Fibroblast of lung (primary cell): ENCODE results near the gene FNDC3A. TPM values are rescaled to one million over a fixed set of nuclear protein-coding genes. Genes with fewer than 3 reads are reported as not detected.

ENCODE experiments used
- DNase-seq, 2 donors: peaks; one replicate each; pipeline versions ENCODE4 v3.0.0 to v3.0.0-alpha.2; 2010; ENCODE audit warnings: low read depth in 2 of 2
- H2AFZ ChIP-seq: 2 replicates; pipeline ENCODE4 v1.5.1; 2012; ENCODE audit warnings: low read length, control low read depth, inconsistent platforms
- H3K27ac ChIP-seq: 2 replicates; pipeline ENCODE4 v1.5.1; 2011; ENCODE audit warnings: low read length, control low read depth; ENCODE audit not compliant: insufficient read depth
- H3K27me3 ChIP-seq: 2 replicates; pipeline ENCODE4 v1.5.1; 2011; ENCODE audit warnings: mild to moderate bottlenecking, low read length; ENCODE audit not compliant: control insufficient read depth, insufficient read depth
- H3K36me3 ChIP-seq: 2 replicates; pipeline ENCODE4 v1.5.1; 2011; ENCODE audit warnings: low read length; ENCODE audit not compliant: control insufficient read depth, insufficient read depth
- H3K4me1 ChIP-seq: 2 replicates; pipeline ENCODE4 v1.5.1; 2011; ENCODE audit warnings: low read length; ENCODE audit not compliant: control insufficient read depth, insufficient read depth; ENCODE audit errors: extremely low read depth
- H3K4me2 ChIP-seq: 2 replicates; pipeline ENCODE4 v1.5.1; 2011; ENCODE audit warnings: low read length, control low read depth; ENCODE audit not compliant: insufficient read depth; ENCODE audit errors: extremely low read depth
- H3K4me3 ChIP-seq, 4 experiments: fragments of 200-600 bp in 1 of 4; sonication (generic) in 1 of 4; replicated peaks in 1 of 4; 2 replicates each; pipeline ENCODE4 v1.5.1; 2011 to 2016; ENCODE audit warnings: low read length in 4 of 4, low read depth in 3 of 4, mild to moderate bottlenecking in 3 of 4, control low read depth in 2 of 4, inconsistent platforms in 1 of 4, mixed read lengths in 1 of 4; ENCODE audit not compliant: insufficient read depth in 1 of 4; ENCODE audit errors: control extremely low read depth in 1 of 4
- H3K79me2 ChIP-seq: 2 replicates; pipeline ENCODE4 v1.5.1; 2012; ENCODE audit warnings: mild to moderate bottlenecking, low read length, inconsistent platforms; ENCODE audit not compliant: control insufficient read depth, insufficient read depth
- H3K9ac ChIP-seq: 2 replicates; pipeline ENCODE4 v1.5.1; 2011; ENCODE audit warnings: mild to moderate bottlenecking, low read length, control low read depth; ENCODE audit not compliant: insufficient read depth
- H3K9me3 ChIP-seq: 2 replicates; pipeline ENCODE4 v1.5.1; 2012; ENCODE audit warnings: low read depth, low read length; ENCODE audit not compliant: control insufficient read depth, insufficient read depth
- H4K20me1 ChIP-seq: 2 replicates; pipeline ENCODE4 v1.5.1; 2011; ENCODE audit warnings: low read length; ENCODE audit not compliant: control insufficient read depth, insufficient read depth; ENCODE audit errors: extremely low read depth
- EZH2 ChIP-seq: IDR thresholded peaks from 2 replicates; pipeline ENCODE4 v1.5.1; 2012; ENCODE audit warnings: low read length, control low read depth, mild to moderate bottlenecking; ENCODE audit errors: missing control alignments
- polyA plus RNA-seq, 2 donors: library from polyadenylated mRNA; depleted of rRNA in 1 of 2; stranded (reverse) in 1 of 2; unstranded in 1 of 2; fragments of >200 nt; gene quantifications; 2 replicates each; pipeline ENCODE4 v1.2.1, GENCODE V29; 2011 to 2012; ENCODE audit warnings: missing spikeins in 1 of 2
- total RNA-seq: library from RNA; depleted of rRNA; stranded (reverse); fragments of >200 nt; gene quantifications from 2 replicates; pipeline ENCODE4 v1.2.1, GENCODE V29; 2014
- TF ChIP-seq, protein P1 (sequence below), 2 donors: IDR thresholded peaks in 1 of 2; conservative IDR thresholded peaks in 1 of 2; 1 replicate in 1 of 2; 2 replicates in 1 of 2; pipeline ENCODE4 v1.5.1; 2011 to 2012; ENCODE audit warnings: low read length in 2 of 2, control low read depth in 1 of 2, inconsistent platforms in 1 of 2, low read depth in 1 of 2, mild to moderate bottlenecking in 1 of 2

The FNDC3A gene
- total and polyA plus RNA-seq, 2 donors (not counting 1 experiment from before 2014, with no cell fraction given): 44.7 to 79.4 TPM

DNA sequence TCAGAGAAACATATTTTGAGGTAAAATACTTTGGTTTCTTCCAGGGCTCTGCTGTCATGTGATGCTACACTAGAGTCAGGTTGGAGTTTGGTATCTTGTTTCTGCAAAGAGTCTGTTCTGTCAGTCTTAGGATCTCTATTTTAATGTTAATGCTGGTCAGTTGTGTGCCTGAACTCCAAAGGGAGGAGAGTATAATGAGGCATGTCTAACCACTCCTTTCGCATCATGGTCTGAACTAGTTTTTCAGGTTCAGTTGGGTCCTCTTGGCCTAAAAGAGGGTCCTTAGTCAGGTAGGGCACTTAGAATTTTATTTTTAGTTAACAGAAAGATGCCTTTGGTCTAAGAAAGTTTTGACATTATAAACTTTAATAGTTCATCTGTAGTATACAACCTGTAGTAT, 78.2 kb downstream of the FNDC3A start:
- Histone ChIP-seq H3K4me1 (no peaks in the 10 kb centered on the region), H3K9me3 (no peaks in the 10 kb centered on the region), H3K9ac (no peak overlapping the region), H3K27ac (no peak overlapping the region), H3K36me3 (no peaks in the 10 kb centered on the region), H3K4me3 (no peak overlapping the region), H4K20me1 (no peaks in the 10 kb centered on the region), H2AFZ (no peak overlapping the region), H3K27me3 (no peaks in the 10 kb centered on the region), H3K79me2 (peaks cover 6% of the 10 kb centered on the region), H3K4me2 (no peak overlapping the region)
- DNase-seq: no peak
- TF ChIP-seq, protein P1, sequence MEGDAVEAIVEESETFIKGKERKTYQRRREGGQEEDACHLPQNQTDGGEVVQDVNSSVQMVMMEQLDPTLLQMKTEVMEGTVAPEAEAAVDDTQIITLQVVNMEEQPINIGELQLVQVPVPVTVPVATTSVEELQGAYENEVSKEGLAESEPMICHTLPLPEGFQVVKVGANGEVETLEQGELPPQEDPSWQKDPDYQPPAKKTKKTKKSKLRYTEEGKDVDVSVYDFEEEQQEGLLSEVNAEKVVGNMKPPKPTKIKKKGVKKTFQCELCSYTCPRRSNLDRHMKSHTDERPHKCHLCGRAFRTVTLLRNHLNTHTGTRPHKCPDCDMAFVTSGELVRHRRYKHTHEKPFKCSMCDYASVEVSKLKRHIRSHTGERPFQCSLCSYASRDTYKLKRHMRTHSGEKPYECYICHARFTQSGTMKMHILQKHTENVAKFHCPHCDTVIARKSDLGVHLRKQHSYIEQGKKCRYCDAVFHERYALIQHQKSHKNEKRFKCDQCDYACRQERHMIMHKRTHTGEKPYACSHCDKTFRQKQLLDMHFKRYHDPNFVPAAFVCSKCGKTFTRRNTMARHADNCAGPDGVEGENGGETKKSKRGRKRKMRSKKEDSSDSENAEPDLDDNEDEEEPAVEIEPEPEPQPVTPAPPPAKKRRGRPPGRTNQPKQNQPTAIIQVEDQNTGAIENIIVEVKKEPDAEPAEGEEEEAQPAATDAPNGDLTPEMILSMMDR (conservative IDR thresholded peaks at IDR 0.05 in 1 of 2, IDR thresholded peaks at IDR 0.05 in 1 of 2; ENCODE audit: low read depth in 1 of 2, low read length in 2 of 2): no peak
- no peak for TF ChIP-seq EZH2

DNA sequence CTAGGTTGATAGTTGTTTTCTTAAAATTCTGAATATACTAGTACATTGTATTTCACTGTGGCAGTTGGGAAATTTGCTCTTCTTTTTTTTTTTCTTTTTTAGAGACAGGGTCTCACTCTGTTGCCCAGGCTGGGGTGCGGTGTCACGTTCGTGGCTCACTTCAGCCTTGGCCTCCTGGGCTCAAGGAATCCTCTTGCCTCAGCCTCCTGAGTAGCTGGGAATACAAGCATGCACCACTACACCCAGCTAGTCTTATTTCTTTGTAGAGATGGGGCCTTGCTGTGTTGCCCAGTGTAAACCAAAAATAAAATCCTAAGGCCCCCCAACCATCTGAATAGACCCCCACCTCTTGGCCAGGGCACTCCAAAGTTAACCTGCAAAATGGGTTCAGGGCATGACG, 79.3 kb downstream of the FNDC3A start:
- Histone ChIP-seq H2AFZ (no peak overlapping the region), H3K4me1 (no peaks in the 10 kb centered on the region), H4K20me1 (no peaks in the 10 kb centered on the region), H3K27ac (no peak overlapping the region), H3K9me3 (no peaks in the 10 kb centered on the region), H3K4me2 (no peak overlapping the region), H3K79me2 (peaks cover 6% of the 10 kb centered on the region), H3K4me3 (no peak overlapping the region), H3K36me3 (no peaks in the 10 kb centered on the region), H3K9ac (no peak overlapping the region), H3K27me3 (no peaks in the 10 kb centered on the region)
- TF ChIP-seq, protein P1 (conservative IDR thresholded peaks at IDR 0.05 in 1 of 2, IDR thresholded peaks at IDR 0.05 in 1 of 2; ENCODE audit: low read depth in 1 of 2, low read length in 2 of 2): no peak
- TF ChIP-seq EZH2: no peak
- DNase-seq: no peak

DNA sequence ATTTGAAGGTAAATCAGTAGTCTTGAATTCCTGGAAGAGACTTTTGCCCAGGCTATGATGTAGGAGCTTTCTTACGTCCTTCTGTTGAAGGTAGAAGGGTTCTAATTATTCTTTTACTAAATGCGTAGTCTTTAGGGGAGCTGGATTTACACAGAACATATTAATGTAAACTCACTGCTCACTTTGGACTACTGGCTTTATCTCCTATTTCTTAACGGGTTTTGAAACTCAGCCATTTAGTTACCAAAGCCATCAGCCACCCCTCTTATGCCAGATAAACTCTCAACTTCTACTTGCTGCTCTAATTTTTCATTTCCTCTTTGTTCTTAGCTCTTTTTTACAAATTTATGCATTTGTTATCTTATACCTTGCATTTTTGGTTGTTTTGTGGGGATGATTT, 81.5 kb downstream of the FNDC3A start:
- no peak for DNase-seq
- H3K79me2 ChIP-seq: peaks cover 6% of the 10 kb centered on the region
- H2AFZ ChIP-seq: no peak overlapping the region
- no peak for TF ChIP-seq EZH2
- TF ChIP-seq, protein P1 (conservative IDR thresholded peaks at IDR 0.05 in 1 of 2, IDR thresholded peaks at IDR 0.05 in 1 of 2; ENCODE audit: low read depth in 1 of 2, low read length in 2 of 2): no peak
- no peaks in the 10 kb centered on the region for H3K36me3 ChIP-seq
- no peaks in the 10 kb centered on the region for H3K9me3 ChIP-seq
- H4K20me1 ChIP-seq: no peaks in the 10 kb centered on the region
- no peak overlapping the region for H3K4me2 ChIP-seq
- no peak overlapping the region for H3K9ac ChIP-seq
- no peak overlapping the region for H3K27ac ChIP-seq
- peaks cover 2% of the 10 kb centered on the region for H3K4me1 ChIP-seq
- no peaks in the 10 kb centered on the region for H3K27me3 ChIP-seq
- H3K4me3 ChIP-seq: no peak overlapping the region
